Stimulated activated CD8-positive, alpha-beta memory T cell treated with anti-CD3 and anti-CD28 coated beads, Interleukin-12 subunit alpha, Interleukin-12 subunit beta, amount 100 ng/mL, for 24 hours (primary cell): ENCODE results near the gene ELN.
A peak's percentile ranks its signal among the peaks of the same experiment; 100 is the strongest.

Experiments used
- DNase-seq: peaks from one replicate; pipeline ENCODE4 v3.0.0-alpha.2; 2020; ENCODE audit errors: extremely low read depth

ELN gene

DNA sequence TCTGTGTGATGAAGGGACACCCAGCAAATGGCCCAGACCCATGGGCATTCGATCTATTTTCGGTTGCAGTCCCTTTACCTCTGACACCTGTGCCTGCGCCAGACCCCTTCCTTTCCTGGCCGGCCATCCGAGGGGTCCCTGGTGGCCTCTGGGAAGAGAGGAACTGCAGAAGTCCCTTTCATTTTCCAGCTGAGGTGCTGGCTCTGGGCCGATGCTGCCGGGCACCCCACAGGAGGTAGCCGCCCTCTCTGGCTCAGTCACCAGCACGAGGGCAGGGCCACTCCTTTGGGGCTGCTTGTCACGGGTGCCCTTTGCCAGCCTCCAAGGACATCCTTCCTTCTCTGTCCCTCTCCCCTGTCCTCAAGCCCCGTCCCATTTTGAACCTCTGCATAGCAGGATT is 4.2 kb upstream of the ELN start:
- DNase-seq = no peak

DNA sequence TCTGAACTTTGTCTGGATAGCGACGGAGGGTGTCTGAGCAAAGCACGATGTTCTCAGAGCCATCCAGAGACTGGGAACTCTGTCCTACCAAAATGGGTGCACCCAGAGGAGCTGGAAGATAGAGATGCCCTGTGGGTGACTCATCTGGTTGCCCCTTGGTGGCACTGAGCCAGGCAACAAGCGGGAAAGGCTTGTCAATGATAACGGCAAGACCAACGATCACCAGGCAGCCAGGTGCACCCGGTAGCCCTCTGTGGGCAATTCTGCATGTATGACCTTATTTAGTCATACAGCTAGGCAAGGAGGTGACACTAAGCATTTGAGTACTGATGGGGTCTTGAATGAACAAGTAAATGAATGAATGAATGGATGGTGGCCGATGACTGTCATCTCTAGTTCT is 2.8 kb upstream of the ELN start:
- no peak for DNase-seq

DNA sequence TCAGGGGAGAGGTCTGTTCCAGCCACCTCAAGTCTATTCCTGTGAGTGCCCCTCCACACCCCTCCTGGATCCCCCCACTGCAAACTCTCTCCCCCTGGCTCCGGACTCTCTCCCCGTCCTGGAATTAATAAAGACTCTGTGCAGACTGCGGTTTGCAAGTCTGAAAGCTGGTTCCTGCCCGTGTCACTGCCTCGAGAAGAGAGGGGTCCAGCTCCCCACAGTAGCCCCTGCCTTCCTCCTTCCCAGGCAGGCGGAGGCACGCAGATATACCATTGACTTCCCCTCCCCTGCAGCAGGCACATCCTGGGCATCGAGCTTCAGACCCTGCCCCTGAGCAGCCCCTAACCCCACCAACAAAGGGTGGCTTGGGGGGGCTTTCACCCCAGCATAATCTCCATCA is 2.2 kb upstream of the ELN start:
- DNase-seq = no peak

DNA sequence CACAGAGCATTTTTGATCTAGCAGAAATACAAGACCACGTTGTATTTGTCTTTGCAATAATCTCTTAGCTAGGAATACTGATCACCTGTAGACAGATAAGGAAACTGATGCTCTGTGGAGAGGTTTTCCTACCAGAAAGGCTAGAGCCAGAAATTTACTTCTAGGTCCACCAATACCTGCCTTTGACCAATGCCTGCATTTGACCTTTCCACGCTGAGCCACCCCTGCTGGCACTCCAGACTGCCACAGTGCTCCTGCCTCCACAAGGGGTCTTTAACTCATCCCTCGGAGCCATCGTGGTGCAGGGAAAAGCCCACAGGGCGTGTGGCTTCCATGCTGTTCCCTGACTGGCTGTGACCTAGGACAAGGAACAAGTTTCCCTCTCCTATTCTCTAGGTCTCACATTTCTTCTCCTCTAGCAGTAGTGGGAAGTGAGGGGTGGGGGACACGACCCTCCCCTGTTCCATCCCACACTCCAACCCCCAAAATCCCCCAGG is 1.5 kb upstream of the ELN start:
- no peak for DNase-seq

DNA sequence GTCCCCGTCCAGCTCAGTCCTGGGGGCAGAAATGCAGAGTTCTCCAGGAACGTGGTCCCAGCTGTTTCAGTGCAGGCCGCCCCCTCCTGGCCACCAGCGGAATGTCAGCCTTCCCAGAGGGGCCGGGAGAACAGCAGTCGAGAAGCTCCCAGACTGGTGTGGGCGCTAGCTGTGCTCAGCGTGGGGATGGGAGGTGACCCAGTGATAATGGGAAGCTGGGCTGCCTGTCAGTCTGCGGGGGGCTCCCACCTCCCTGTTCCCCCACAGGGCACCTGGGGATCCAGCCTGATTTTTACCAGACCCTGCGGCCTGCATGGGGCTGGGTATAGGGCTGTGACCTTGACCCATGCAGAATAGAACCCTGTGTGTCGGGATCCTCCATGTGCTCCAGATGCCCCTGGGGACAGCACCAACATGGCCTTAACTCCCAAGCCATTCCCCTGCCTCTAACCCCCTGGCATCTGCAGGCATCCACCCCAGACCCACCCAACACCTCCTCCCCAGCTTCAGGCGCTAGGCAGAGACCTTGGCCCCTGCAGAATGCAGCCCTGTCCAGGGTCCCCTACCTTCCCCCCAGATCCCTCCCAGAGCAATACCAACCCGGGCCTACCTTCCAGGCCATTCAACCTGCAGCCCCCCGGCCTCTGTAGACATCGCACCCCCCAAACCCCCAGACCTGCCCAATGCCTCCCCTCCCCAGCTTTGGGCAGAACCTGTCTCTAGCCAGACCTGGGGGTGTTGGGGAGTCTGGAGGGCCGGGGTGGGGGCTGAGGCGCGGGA is 880 bp upstream of the ELN start:
- DNase-seq = peak; percentile 9

DNA sequence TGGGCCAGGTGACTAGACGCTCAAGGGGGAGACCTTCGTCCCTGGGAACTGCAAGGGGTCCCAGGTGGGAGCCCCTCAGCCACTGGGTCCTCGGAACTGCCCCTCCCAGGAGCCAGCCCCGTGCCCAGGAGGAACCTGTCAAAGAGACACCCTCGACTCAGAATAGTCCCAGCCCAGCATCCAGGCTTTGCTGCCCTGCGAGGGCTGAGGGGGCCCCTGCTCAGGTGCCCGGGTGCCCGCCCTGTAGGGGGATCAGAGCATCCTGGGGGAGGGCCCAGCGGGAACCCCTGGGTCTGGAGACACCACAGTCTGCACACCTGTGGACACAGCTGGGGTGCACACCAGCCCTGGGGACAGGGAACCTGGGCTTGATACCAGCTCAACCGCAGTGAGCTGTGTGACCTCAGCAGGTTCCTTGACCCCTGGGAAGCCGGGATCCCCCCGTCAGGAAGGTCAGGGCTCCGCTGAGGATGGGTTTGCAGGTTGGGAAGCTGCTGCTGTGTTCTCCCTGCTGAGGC is 407 bp downstream of the ELN start:
- no peak for DNase-seq

DNA sequence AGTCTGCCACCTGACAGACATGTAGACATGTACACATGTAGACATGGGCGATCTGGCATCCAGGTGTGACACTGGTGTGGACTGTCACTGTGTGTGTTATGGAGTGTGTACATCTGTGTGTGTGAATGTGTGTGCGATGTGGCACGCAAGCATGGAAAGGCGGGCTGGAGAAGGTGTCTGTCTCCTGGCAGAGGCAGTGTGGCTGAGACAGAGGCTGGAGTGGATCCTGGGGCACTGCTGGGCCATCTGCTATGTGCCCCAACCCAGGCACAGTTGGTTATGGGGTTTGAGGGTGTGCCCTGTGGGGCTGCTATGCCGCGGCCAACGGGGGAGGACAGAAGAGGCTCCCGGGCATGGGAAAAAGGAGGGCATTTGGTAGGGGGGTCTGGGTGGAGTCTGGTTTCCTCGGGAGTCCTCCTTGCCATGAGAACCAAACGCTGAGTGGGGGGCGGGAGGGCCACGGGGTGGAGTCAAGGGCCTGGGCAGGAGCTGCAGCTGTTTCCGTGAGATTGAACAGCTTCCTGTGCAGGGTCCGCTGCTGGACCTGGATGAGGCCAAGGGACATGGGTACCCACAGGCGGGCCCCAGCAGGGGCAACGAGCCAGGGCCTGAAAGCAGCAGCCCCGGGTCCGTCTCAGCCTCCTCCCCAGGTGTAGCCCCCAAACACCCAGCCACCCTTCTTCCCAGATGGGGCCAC is 1.3 kb downstream of the ELN start:
- no peak for DNase-seq

DNA sequence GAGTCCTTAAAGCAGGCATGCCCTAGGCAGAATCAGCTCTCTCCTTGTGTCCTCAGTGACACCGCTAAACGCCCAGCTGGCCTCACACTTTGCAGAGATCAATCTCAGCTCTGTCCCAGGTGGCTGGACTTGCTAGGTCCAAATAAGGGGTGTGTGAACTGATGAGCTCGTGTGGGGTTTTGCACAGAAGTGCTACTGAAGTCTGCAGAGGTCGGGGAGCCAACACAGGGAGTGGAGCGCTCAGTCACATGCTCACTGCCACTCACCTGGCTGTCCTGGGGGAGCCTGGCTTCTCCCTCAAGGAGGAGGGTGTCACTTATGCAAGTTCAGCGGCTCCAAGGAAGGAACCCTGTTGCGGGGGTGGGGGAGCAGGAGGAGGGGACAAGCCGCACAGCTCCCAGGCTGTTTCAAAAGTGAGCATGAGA is 2.0 kb downstream of the ELN start:
- DNase-seq = no peak

DNA sequence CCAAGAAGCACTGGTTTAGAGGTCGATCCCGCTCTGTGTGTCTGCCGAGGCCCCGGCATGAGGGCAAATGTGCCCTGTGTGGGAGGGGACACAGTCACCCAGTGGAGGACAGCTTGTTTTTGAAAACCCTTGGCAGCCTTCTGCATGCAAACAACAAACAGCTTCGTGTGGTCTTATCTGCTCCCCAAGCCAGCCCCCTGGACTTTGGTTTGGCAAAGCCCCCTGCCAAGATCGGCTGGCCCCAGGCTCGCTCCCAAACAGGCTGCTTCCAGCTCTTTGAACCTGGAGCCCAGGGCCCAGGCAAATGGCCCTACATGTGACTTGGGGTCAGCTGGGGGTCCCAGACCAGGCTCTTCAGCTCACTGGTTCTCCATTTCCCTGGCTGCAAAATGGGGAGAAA is 2.9 kb downstream of the ELN start:
- DNase-seq = no peak

DNA sequence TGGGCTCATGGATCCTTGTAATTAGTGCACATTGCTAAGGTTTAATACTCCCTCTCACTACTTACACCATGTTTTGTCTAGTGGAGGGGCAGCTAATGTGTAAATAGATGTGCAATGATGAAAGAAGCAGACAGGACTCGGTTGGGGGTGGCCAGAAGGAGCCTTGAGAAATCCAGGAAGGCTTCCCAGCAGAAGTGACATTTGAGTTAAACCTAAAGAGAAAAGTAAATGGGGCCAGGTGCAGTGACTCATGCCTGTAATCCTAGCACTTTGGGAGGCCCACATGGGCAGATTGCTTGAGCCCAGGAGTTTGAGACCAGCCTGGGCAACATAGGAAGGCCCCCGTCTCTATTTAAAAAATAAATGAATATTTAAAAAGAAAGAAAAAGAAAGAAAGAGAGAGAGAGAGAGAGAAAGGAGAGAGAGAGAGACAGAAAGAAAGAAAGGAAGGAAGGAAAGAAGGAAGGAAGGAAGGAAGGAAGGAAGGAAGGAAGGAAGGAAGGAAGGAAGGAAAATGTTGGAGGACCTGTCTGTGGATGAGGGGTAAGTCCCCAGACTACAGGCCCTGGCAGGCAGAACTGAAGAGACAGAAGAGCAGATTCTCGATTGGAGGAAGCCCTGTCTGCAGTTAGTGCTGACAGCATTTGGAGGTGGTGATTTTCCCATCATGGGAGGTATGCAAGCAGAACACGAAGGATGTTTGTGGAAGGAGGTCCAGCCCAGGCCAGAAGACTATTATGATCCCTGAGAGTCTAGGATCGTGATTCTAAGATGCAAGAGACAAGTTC is 3.6 kb downstream of the ELN start:
- no peak for DNase-seq

DNA sequence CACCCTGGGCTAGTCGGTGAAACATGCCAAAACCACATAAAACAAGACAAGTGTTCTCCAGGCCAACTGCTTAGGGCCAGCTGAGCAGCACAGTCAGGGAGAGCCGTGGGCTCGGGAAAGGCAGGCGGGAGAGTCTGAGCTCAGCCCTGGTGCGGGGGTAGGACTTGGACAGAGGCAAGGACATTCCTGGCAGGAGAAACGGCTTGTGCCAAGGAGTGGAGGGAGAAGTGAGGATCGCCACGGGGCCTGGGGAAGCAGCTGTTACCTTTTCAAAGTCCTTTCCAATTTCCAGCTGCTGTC is 4.2 kb downstream of the ELN start:
- DNase-seq = no peak

DNA sequence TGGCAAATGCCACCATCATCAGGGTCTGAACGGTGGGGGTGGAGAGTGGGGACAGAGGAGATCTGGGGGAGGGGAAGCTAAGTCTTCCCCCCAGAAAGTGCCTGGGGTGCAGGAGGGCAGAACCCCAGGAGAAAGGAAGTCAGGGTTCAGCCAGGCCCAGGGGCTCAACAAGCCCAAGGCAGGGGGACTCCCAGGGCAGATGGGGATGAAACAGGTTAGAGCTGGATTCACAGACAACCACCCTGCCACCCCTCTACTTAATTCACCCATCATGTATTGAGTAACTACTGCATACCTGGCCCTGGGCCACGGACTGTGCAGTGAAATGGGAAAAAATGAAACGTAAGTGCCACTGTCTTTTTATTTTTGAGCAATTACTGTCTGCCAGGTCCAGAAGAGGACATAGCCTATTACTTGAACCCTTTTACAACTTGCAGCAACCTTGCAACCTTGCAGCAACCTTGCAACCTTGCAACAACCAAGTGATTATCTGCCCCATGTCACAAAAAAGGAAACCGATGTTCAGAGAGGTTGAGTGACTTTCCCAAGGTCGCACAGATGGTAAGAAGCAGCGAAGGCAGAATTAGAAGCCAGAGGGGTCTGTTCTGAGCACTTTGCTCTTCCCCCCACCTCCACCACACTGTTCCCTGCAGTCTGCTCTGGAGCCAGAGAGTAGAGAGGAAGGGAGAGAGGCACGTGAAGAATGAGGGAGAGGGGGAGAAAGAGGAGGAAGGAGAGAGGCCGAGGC is 4.8 kb downstream of the ELN start:
- DNase-seq = no peak

DNA sequence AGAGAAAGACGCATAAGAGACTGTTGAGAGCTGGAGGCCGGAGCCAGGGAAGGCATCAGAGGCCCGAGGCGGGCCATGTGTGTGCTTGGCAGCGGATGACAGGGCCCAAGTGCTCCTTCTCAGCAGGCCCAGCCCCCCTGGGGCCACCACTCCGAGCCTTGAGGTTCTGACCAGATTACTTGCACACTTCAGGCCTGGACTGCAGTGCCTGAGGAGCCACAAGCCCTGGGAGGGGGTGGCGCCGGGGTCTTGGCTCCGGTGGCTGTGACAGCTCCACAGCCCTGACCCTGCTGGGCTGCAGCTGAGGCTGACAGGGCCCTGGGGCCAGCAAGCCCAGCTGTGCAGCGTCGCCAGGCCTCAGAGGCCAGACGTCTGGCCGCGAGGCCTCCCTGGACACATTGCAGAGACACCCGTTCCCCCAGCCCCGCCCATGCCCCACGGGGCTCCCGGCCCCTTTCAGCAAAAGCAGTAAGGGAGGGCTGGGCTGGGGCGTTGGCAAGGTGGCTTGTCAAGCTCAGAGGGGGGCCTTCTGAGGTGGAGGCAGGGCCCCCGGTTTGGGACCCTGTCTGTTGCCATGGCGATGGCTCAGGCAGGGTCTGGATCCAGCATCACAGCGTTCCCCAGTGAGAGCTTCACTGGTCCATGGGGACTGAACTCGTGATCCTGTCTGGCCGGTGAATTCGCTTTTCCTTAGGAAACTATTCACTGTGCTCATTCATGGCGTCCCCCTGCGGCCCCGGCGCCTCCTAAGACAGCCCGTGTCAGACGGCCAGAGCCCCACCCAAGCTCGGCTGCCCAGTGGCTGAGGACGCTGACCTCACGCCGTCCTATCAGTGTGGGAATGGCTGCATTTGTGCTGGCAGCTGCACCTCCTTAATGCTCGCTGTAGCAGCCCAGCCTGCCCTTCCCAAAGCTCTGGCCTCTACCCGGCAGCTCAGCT is 5.7 kb downstream of the ELN start:
- DNase-seq = no peak

DNA sequence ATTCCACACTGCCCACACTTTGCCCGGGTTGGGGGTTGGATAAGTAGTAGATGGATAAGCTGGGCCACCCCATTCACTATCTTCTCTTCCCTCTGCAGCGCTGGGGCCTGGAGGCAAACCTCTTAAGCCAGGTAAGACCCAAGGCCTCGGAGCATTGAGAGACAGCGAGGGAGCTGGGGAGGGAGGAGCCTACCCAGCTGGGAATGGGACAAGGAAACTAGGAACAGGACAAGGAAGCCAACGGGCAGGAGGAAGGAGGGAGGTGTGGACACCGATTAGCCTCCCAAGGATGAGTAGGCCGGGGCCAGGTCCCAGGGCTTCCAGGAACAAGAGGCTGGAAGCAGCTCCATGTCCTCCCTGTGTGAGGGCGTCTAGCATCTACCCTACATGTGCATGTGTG is 9.6 kb downstream of the ELN start:
- DNase-seq = no peak

DNA sequence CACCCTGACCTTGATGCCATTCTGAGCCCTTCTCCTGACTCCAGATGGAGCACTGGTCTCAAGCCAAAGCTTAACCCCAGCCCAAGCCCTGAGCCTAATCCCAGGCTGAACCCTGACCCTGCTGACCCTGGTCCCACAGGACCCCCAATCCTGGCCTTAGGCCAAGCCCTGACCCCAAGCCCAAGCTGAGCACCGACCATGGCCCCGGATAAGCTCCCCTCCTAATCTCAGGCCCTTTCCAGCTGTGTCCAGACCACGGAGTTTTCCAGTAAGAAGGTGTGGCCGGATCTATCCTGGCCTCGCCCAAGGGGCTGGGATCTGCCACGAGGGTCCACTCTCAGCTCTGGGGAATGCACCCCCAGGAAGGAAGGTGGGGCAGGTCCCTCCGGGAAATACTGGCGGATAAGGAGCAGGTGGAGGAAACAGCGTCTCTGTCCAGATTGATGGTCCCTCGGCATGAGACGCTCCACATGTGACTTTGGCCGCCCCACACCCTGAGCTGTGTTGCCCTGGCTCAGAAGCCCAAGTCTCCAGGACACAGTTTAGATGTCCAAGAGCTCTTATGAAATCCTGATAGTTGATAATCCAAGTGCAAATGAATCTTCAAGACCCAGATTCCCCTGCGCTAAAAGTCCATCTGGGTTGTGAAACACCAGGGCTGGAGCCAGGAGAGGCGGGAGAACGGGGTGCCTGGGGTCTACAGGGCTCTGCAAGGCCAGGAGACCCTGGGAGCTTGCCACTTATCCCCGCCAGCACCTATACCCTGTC is 10.4 kb downstream of the ELN start:
- no peak for DNase-seq

DNA sequence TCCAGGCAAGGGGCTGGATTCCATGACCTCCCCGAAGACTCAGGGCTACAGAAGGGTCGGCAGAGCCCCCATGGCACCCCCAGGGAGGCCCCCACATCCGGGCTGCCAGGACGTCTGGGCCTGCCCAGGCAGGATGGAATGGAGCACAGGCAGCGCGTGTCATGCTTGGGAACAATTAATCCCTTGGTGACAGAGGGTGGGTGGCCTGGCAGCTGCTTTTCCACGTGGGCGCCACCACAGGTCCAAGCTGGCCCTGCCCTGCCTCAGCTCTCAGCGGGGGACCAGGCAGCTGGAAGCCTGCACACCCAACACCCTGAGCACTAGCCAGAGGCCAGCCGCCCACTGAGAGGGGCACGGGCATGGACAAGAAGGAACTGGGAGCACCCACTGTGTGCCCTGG is 11.4 kb downstream of the ELN start:
- DNase-seq = no peak

DNA sequence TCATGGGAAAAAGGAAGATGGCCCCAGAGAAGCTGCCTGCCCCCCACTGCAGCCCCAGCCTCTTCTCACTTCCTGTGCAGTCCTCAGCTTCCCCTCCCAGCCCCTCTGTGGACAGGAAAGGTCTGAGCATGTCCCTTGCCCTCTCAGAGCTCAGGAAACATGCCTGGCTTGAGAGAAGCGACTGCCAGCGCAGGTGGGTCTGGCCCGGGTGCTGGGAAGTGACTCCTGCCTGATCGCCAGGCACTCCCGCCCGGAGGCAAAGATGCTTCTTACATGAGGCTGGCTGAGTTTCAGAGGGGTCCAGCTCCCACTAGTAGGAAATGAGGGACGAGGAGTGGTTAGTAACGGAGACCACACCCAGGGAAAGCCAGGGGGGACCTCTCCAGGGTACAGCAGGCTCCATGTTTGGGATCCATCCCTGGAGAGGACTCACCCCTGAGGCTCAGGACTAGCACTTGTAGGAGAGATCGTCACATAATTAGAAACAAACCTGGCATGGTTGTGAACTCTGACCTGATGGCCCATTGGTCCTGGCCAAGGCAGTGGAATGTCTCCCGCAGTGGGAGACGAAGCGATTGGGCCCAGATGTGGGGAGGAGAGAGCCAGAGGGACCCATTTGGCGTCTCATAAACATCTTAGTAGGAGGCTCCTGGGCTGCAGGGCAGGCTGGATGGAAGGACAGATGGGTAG is 12.3 kb downstream of the ELN start:
- no peak for DNase-seq

DNA sequence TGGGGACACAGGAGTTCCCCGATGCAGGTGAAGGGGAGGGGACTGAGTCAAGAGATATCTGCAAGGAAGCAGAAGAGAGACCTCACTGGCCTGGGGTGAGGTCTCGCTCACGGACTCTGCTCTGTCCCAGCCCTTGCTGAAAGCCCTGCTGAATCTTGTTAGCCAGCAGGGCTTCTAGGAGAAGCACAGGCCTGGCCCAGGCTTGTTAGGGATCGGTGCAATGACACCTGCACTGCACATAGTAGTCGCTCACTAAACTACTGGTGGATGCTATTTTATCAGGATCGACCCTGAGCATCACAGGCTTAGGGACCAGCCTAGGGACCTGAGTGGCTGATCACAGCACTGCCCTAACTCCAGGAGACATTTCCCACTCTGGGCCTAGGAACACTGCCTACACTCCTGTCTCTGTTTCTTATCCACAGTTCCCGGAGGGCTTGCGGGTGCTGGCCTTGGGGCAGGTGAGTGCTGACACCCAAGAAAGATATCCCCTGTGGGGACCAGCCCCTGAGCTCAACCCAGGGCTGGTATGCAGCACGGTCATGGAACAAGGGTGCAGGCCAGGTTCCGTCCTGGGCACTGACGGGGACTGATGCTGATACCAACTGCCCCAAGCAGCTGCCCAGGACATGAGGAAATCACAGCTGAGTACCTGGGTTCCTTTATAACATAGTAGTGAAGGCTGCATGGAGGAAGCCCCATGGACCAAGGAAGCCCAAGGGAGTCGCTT is 13.0 kb downstream of the ELN start:
- no peak for DNase-seq
